Measurements from ENCODE around the gene KCNE2.
"Not testable (repeated sequence)": the region's sequence is repeated elsewhere in the genome, so short reads cannot be mapped to it uniquely, and the experiment has no call there.

Gene KCNE2

GRCh38 chr21:34417448-34418077 is 53.8 kb downstream of the KCNE2 start:
- DNase-seq: not testable (repeated sequence)

Measured in bone marrow (tissue), 2 donors.